Measurements from ENCODE around the gene ITGA11.

ITGA11 gene

GRCh38 chr15:68311464-68311835 is 120.5 kb downstream of the ITGA11 start:
- DNase-seq (ENCODE audit: low read depth): no peak

GRCh38 chr15:68310804-68311463 is 121.0 kb downstream of the ITGA11 start:
- no peak for DNase-seq (ENCODE audit: low read depth)

GRCh38 chr15:68310178-68310803 is 121.7 kb downstream of the ITGA11 start:
- DNase-seq (ENCODE audit: low read depth): no peak

- no peak for DNase-seq (ENCODE audit: low read depth)
Measured at GRCh38 chr15:68309024-68309423, 122.9 kb downstream of the ITGA11 start.

- no peak for DNase-seq (ENCODE audit: low read depth)
Measured at GRCh38 chr15:68307131-68307928, 124.6 kb downstream of the ITGA11 start.

- no peak for DNase-seq (ENCODE audit: low read depth)
Measured at GRCh38 chr15:68305420-68305871, 126.5 kb downstream of the ITGA11 start.

- DNase-seq (ENCODE audit: low read depth): no peak
Measured at GRCh38 chr15:68304589-68305337, 127.2 kb downstream of the ITGA11 start.

- no peak for DNase-seq (ENCODE audit: low read depth)
Measured at GRCh38 chr15:68303560-68304436, 128.2 kb downstream of the ITGA11 start.

GRCh38 chr15:68303134-68303533 is 128.8 kb downstream of the ITGA11 start:
- no peak for DNase-seq (ENCODE audit: low read depth)

GRCh38 chr15:68302729-68303128 is 129.2 kb downstream of the ITGA11 start:
- no peak for DNase-seq (ENCODE audit: low read depth)

GRCh38 chr15:68301301-68301700 is 130.7 kb downstream of the ITGA11 start:
- DNase-seq (ENCODE audit: low read depth): no peak

GRCh38 chr15:68300115-68300940 is 131.6 kb downstream of the ITGA11 start:
- no peak for DNase-seq (ENCODE audit: low read depth)

GRCh38 chr15:68299436-68299835 is 132.5 kb downstream of the ITGA11 start:
- no peak for DNase-seq (ENCODE audit: low read depth)

- DNase-seq (ENCODE audit: low read depth): no peak
Measured at GRCh38 chr15:68298882-68299381, 133.0 kb downstream of the ITGA11 start.

GRCh38 chr15:68298336-68298735 is 133.6 kb downstream of the ITGA11 start:
- no peak for DNase-seq (ENCODE audit: low read depth)

- no peak for DNase-seq (ENCODE audit: low read depth)
Measured at GRCh38 chr15:68295014-68295805, 136.8 kb downstream of the ITGA11 start.

GRCh38 chr15:68292967-68293366 is 139.0 kb downstream of the ITGA11 start:
- no peak for DNase-seq (ENCODE audit: low read depth)

- DNase-seq (ENCODE audit: low read depth): no peak
Measured at GRCh38 chr15:68292157-68292781, 139.7 kb downstream of the ITGA11 start.

- DNase-seq (ENCODE audit: low read depth): no peak
Measured at GRCh38 chr15:68290715-68291114, 141.2 kb downstream of the ITGA11 start.
